Measurements from ENCODE around the gene BBLN. TPM values are rescaled to one million over a fixed set of nuclear protein-coding genes. Genes with fewer than 3 reads are reported as not detected.

Gene BBLN
- polyA plus RNA-seq, 2 donors, result 77.5 to 104 TPM

GRCh38 chr9:128187361-128187760 lies 27.3 kb downstream of the BBLN start:
- 94 to 99% methylated on average over 2 of the region's 2 CpGs for WGBS, 2 donors
- H3K9me3 ChIP-seq (ENCODE audit: control insufficient read depth in 2 of 2, insufficient read depth in 1 of 2, low read depth in 1 of 2, low read length in 1 of 2), result no peaks in the 10 kb centered on the region
- H3K27me3 ChIP-seq (ENCODE audit: control insufficient read depth in 1 of 2, insufficient read depth in 2 of 2, low read length in 2 of 2), result no peaks in the 10 kb centered on the region
- H3K4me1 ChIP-seq (ENCODE audit: control insufficient read depth in 2 of 2, insufficient read depth in 2 of 2, low read length in 1 of 2), result peaks cover 7 to 10% of the 10 kb centered on the region in 2 donors
- H3K36me3 ChIP-seq (ENCODE audit: control insufficient read depth in 2 of 2, insufficient read depth in 2 of 2, low read length in 1 of 2), result peaks cover 7 to 26% of the 10 kb centered on the region in 2 donors
- H3K27ac ChIP-seq (ENCODE audit: low read depth in 2 of 2, low read length in 1 of 2), result no peak overlapping the region
- H3K4me3 ChIP-seq (ENCODE audit: low read depth in 1 of 2, low read length in 2 of 2), result no peak overlapping the region

- 55 to 61% methylated on average over 1 of the region's 1 CpG for WGBS, 2 donors
- Histone ChIP-seq H3K4me1 (ENCODE audit: control insufficient read depth in 2 of 2, insufficient read depth in 2 of 2, low read length in 1 of 2) (peaks cover 7 to 10% of the 10 kb centered on the region in 2 donors), H3K27ac (ENCODE audit: low read depth in 2 of 2, low read length in 1 of 2) (no peak overlapping the region), H3K4me3 (ENCODE audit: low read depth in 1 of 2, low read length in 2 of 2) (no peak overlapping the region), H3K27me3 (ENCODE audit: control insufficient read depth in 1 of 2, insufficient read depth in 2 of 2, low read length in 2 of 2) (no peaks in the 10 kb centered on the region), H3K36me3 (ENCODE audit: control insufficient read depth in 2 of 2, insufficient read depth in 2 of 2, low read length in 1 of 2) (peaks cover 7 to 22% of the 10 kb centered on the region in 2 donors), H3K9me3 (ENCODE audit: control insufficient read depth in 2 of 2, insufficient read depth in 1 of 2, low read depth in 1 of 2, low read length in 1 of 2) (no peaks in the 10 kb centered on the region)
Observed at GRCh38 chr9:128188209-128188608, 28.1 kb downstream of the BBLN start.

- Histone ChIP-seq H3K9me3 (ENCODE audit: control insufficient read depth in 2 of 2, insufficient read depth in 1 of 2, low read depth in 1 of 2, low read length in 1 of 2) (no peaks in the 10 kb centered on the region), H3K36me3 (ENCODE audit: control insufficient read depth in 2 of 2, insufficient read depth in 2 of 2, low read length in 1 of 2) (peaks cover 7 to 19% of the 10 kb centered on the region in 2 donors), H3K27me3 (ENCODE audit: control insufficient read depth in 1 of 2, insufficient read depth in 2 of 2, low read length in 2 of 2) (no peaks in the 10 kb centered on the region), H3K4me3 (ENCODE audit: low read depth in 1 of 2, low read length in 2 of 2) (no peak overlapping the region), H3K4me1 (ENCODE audit: control insufficient read depth in 2 of 2, insufficient read depth in 2 of 2, low read length in 1 of 2) (peaks cover 7 to 10% of the 10 kb centered on the region in 2 donors), H3K27ac (ENCODE audit: low read depth in 2 of 2, low read length in 1 of 2) (no peak overlapping the region)
- WGBS, 2 donors, result 80 to 86% methylated on average over 2 of the region's 2 CpGs
Observed at GRCh38 chr9:128190013-128190412, 29.9 kb downstream of the BBLN start.

- H3K27ac ChIP-seq (ENCODE audit: low read depth in 2 of 2, low read length in 1 of 2), result peak overlapping the region; percentile 90 to 92
- H3K27me3 ChIP-seq (ENCODE audit: control insufficient read depth in 1 of 2, insufficient read depth in 2 of 2, low read length in 2 of 2), result no peaks in the 10 kb centered on the region
- no peaks in the 10 kb centered on the region for H3K9me3 ChIP-seq (ENCODE audit: control insufficient read depth in 2 of 2, insufficient read depth in 1 of 2, low read depth in 1 of 2, low read length in 1 of 2)
- 19 to 21% methylated on average over 30 to 32 of the region's 32 CpGs for WGBS, 2 donors
- H3K4me1 ChIP-seq (ENCODE audit: control insufficient read depth in 2 of 2, insufficient read depth in 2 of 2, low read length in 1 of 2), result peaks cover 7 to 10% of the 10 kb centered on the region in 2 donors
- peak overlapping the region; percentile 69 to 80 for H3K4me3 ChIP-seq (ENCODE audit: low read depth in 1 of 2, low read length in 2 of 2)
- peaks cover under 1 to 14% of the 10 kb centered on the region in 2 donors for H3K36me3 ChIP-seq (ENCODE audit: control insufficient read depth in 2 of 2, insufficient read depth in 2 of 2, low read length in 1 of 2)
Observed at GRCh38 chr9:128190516-128191405, 30.7 kb downstream of the BBLN start.

- 0 to 1% methylated on average over 59 to 71 of the region's 71 CpGs for WGBS, 2 donors
- Histone ChIP-seq H3K27me3 (ENCODE audit: control insufficient read depth in 1 of 2, insufficient read depth in 2 of 2, low read length in 2 of 2) (no peaks in the 10 kb centered on the region), H3K27ac (ENCODE audit: low read depth in 2 of 2, low read length in 1 of 2) (peak within 1 kb of the TSS; percentile 90 to 92), H3K9me3 (ENCODE audit: control insufficient read depth in 2 of 2, insufficient read depth in 1 of 2, low read depth in 1 of 2, low read length in 1 of 2) (no peaks in the 10 kb centered on the region), H3K4me3 (ENCODE audit: low read depth in 1 of 2, low read length in 2 of 2) (peak within 1 kb of the TSS; percentile 69 to 80), H3K36me3 (ENCODE audit: control insufficient read depth in 2 of 2, insufficient read depth in 2 of 2, low read length in 1 of 2) (peaks cover 0 to 7% of the 10 kb centered on the region in 2 donors), H3K4me1 (ENCODE audit: control insufficient read depth in 2 of 2, insufficient read depth in 2 of 2, low read length in 1 of 2) (peaks cover 7 to 10% of the 10 kb centered on the region in 2 donors)
Observed at GRCh38 chr9:128191406-128192046, 31.5 kb downstream of the BBLN start, which contains the start of gene CIZ1. Gene CIZ1, minus strand, starts transcription at chr9:128191572. Its CDS starts 715 bp downstream, at chr9:128190857.

- peak overlapping the region; percentile 6 to 9 for H3K4me3 ChIP-seq (ENCODE audit: low read depth in 1 of 2, low read length in 2 of 2)
- H3K27me3 ChIP-seq (ENCODE audit: control insufficient read depth in 1 of 2, insufficient read depth in 2 of 2, low read length in 2 of 2), result no peaks in the 10 kb centered on the region
- peaks cover 0 to 2% of the 10 kb centered on the region in 2 donors for H3K36me3 ChIP-seq (ENCODE audit: control insufficient read depth in 2 of 2, insufficient read depth in 2 of 2, low read length in 1 of 2)
- H3K27ac ChIP-seq (ENCODE audit: low read depth in 2 of 2, low read length in 1 of 2), result peak overlapping the region; percentile 90 to 92
- WGBS, 2 donors, result 12 to 14% methylated on average over 56 of the region's 56 CpGs
- H3K4me1 ChIP-seq (ENCODE audit: control insufficient read depth in 2 of 2, insufficient read depth in 2 of 2, low read length in 1 of 2), result peaks cover 7 to 10% of the 10 kb centered on the region in 2 donors
- H3K9me3 ChIP-seq (ENCODE audit: control insufficient read depth in 2 of 2, insufficient read depth in 1 of 2, low read depth in 1 of 2, low read length in 1 of 2), result no peaks in the 10 kb centered on the region
Observed at GRCh38 chr9:128192601-128193371, 32.7 kb downstream of the BBLN start.

- Histone ChIP-seq H3K27ac (ENCODE audit: low read depth in 2 of 2, low read length in 1 of 2) (peak overlapping the region; percentile 90 to 92), H3K4me3 (ENCODE audit: low read depth in 1 of 2, low read length in 2 of 2) (no peak overlapping the region), H3K9me3 (ENCODE audit: control insufficient read depth in 2 of 2, insufficient read depth in 1 of 2, low read depth in 1 of 2, low read length in 1 of 2) (no peaks in the 10 kb centered on the region), H3K4me1 (ENCODE audit: control insufficient read depth in 2 of 2, insufficient read depth in 2 of 2, low read length in 1 of 2) (peaks cover 7 to 10% of the 10 kb centered on the region in 2 donors), H3K36me3 (ENCODE audit: control insufficient read depth in 2 of 2, insufficient read depth in 2 of 2, low read length in 1 of 2) (peaks cover 0 to 2% of the 10 kb centered on the region in 2 donors), H3K27me3 (ENCODE audit: control insufficient read depth in 1 of 2, insufficient read depth in 2 of 2, low read length in 2 of 2) (no peaks in the 10 kb centered on the region)
- WGBS, 2 donors, result 79 to 82% methylated on average over 14 of the region's 14 CpGs
Observed at GRCh38 chr9:128193469-128194096, 33.5 kb downstream of the BBLN start.

GRCh38 chr9:128201441-128202369 lies 41.6 kb downstream of the BBLN start:
- H3K27ac ChIP-seq (ENCODE audit: low read depth in 2 of 2, low read length in 1 of 2), result no peak overlapping the region
- H3K9me3 ChIP-seq (ENCODE audit: control insufficient read depth in 2 of 2, insufficient read depth in 1 of 2, low read depth in 1 of 2, low read length in 1 of 2), result no peaks in the 10 kb centered on the region
- H3K27me3 ChIP-seq (ENCODE audit: control insufficient read depth in 1 of 2, insufficient read depth in 2 of 2, low read length in 2 of 2), result peaks cover 0 to 5% of the 10 kb centered on the region in 2 donors
- H3K4me1 ChIP-seq (ENCODE audit: control insufficient read depth in 2 of 2, insufficient read depth in 2 of 2, low read length in 1 of 2), result peaks cover 6 to 8% of the 10 kb centered on the region in 2 donors
- no peak overlapping the region for H3K4me3 ChIP-seq (ENCODE audit: low read depth in 1 of 2, low read length in 2 of 2)
- 79 to 88% methylated on average over 13 of the region's 13 CpGs for WGBS, 2 donors
- H3K36me3 ChIP-seq (ENCODE audit: control insufficient read depth in 2 of 2, insufficient read depth in 2 of 2, low read length in 1 of 2), result no peaks in the 10 kb centered on the region
